ENCODE results near the gene H1-8. TPM values are rescaled to one million over a fixed set of nuclear protein-coding genes. Genes with fewer than 3 reads are reported as not detected.
A peak's percentile ranks its signal among the peaks of the same experiment; 100 is the strongest.
"Not testable (repeated sequence)": the region's sequence is repeated elsewhere in the genome, so short reads cannot be mapped to it uniquely, and the experiment has no call there.

The H1-8 gene, protein sequence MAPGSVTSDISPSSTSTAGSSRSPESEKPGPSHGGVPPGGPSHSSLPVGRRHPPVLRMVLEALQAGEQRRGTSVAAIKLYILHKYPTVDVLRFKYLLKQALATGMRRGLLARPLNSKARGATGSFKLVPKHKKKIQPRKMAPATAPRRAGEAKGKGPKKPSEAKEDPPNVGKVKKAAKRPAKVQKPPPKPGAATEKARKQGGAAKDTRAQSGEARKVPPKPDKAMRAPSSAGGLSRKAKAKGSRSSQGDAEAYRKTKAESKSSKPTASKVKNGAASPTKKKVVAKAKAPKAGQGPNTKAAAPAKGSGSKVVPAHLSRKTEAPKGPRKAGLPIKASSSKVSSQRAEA
- total RNA-seq, result not detected in 2 replicates

DNA sequence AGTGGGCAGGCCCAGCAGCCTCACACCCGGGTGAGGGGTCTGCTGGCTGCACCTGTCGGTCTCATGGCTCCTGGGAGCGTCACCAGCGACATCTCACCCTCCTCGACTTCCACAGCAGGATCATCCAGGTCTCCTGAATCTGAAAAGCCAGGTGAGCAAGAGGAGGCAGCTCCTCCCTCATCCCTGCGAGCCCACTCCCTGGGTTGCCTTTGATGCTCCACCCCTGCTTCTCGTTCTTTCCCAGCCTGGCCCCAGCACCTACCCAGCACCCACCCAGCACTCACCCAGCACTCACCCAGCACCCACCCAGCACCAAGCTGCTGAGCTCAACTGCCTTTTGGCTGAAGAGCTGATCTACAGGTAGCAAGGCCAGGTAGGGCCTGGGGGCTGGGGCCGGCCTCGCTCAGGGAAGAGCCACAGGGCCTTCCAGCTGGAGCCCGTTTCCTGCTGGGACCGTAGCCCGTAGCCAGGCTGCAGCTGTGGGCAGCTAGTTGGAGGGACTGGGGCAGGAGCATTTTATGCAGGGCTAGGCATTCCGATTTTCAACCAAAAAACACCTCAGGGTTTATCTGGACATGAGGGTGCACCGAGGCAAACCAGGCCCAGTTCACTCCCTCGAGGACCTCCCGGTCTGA lies at the start of gene H1-8:
TSS of gene H1-8 (plus strand) at position 20 of the 635 bp plus-strand sequence. CDS start at position 64, 44 bp downstream.
- DNase-seq (ENCODE audit: low read depth in 2 of 2), result no peak

DNA sequence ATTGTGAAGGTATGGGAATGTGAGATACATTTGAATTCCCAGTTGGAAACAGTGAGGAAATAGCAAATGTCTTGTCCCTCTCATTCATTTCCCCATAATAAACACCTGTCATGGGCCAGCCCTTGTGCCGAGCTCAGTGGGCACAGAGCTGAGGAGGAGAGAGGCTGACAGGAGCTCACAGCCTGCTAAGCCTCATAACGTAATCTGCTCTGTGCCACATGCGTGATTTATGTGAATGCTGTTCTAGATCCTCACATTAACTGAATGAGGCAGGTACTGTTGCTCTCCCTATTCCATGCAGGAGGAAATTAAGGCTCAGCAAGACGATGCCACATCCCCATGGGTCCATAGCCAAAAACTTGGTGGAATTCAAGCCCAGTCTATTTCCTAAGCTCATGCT lies 49.8 kb upstream of the H1-8 start:
- no peak for DNase-seq (ENCODE audit: low read depth in 2 of 2)

DNA sequence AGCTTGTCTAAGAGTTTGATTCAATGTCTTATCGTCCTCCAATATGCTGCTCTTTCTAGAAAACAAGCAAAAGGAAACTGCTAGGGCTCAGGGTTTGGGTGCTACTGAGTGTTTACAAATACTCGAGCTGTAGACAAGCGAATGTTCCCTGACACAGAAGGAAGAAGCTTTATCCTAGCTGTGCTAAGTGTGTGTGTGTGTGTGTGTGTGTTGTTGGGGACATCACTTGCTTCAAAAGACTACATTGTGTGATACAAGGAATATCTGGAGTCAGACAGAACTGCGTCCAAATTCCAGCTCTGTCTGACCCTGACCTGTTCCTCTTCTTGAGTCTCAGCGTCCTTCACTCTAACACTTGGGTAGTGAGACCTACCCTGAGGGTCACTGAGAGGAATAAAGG lies 48.5 kb upstream of the H1-8 start:
- peak in 1 of 2 donors; percentile 33 for DNase-seq (ENCODE audit: low read depth in 2 of 2)

DNA sequence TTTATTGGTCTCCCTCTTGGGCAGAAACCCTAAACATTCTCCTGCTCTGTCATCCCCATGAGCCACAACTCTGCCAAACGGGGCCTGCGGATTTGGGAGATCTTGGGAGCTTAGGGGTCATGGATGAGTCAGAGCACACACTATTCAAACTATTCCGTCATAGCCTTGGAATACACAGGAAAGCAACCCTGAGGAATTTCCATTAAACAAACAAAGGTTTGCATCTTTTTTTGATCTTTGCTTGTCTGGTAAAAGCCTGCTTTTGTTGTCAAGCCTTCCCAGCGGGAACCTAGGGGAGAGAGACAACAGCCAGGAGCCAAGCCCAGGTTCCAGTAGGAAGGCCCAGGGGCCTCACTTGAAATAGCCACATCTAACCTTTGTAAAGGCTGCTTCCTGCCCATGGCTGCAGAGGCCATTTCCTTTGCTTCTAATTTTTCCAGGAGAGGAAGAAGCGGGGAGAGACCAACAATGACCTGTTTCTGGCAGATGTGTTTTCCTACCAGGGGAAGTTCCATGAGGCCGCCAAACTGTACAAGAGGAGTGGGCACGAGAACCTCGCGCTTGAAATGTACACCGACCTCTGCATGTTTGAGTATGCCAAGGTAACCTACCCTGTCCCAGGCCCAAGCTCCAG lies 47.9 kb upstream of the H1-8 start:
- DNase-seq (ENCODE audit: low read depth in 2 of 2), result peak; percentile 85 to 87

DNA sequence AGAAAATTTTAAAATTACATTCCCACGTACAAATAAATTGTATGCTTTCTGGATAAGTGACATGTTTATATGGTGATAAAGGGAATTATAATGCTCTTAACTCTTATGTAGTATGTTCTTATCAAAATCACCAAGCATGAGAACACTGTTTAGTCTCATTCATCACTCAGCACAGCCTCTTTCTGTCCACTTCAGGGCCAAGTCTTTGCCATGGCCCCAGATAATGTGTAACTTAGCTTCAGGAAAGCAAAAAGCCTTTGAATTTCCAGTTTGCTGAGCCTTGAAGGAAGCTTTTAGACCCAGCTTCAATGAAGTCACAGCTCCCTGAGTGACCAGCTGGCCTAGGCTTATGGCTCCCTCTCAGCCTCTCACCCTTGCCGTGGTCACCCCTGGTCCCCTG lies 45.1 kb upstream of the H1-8 start:
- not testable (repeated sequence) for DNase-seq (ENCODE audit: low read depth in 2 of 2)

DNA sequence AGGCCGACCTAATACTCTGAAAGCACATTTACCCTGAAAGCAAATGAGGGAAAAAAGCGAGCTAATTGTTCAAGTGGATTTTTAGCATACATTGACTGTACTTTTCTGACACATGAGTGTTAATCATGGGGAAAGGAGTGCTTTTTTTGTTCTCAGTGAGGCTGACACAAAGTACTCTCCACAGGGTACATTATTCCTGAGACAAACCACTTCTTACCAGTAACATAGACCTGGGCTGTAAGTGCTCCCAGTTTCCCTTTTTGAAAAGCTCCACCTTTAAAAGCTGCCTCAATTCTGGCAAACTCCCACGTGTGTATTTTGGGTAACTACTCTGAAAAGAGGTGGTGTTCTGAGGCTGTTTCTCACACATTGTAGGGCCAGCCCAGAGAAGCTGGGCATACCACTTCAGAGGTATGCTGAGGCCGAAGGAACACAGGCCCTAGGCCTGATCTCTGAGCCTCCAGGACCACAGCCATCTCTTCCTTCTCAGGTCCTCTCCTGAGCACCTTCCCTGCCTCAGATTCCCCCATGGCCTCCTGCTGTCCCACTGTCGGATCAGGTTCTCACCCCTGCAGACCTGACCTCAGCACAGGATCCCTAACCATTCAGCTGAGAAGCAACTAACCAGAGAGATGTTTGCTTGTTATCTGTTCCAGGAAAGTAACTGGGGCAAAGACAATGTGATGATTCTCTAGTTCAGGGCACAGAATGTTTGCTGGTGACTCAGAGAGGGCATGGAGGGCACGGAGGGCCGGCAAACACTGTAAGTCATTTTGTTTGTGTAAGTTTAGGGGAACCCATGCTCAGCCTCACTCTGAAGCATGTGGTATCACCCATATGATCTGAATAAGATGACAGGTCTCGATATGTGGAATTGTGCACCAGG lies 44.1 kb upstream of the H1-8 start:
- DNase-seq (ENCODE audit: low read depth in 2 of 2), result not testable (repeated sequence)

DNA sequence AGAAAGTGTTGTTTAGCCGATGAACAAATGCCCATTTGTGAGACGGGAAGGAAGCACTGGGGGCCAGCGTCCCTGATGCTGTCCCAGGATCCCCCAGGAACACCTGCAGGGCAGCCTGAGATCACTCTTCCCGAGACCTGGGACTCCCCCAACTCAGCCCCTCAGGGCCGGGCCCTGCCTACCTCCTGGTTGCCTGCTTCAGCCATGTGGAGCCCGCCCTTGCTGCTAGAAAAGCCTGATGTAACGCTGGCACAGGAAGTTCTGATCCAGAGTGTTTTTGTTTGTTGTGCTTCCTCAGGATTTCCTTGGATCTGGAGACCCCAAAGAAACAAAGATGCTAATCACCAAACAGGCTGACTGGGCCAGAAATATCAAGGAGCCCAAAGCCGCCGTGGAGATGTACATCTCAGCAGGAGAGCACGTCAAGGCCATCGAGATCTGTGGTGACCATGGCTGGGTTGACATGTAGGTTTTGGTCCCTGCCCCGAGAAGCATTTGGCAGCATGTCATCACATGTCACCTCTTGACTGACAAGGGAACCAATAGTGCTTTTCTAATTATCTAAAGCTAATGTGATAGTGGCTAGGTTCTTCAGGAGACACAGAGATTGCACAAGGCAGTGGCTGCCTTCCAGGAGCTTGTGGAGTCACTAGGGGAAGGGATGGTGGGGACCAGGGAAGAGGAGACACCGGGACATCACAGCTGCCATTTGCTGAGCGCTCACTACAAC lies 43.2 kb upstream of the H1-8 start:
- peak; percentile 13 to 83 for DNase-seq (ENCODE audit: low read depth in 2 of 2)

DNA sequence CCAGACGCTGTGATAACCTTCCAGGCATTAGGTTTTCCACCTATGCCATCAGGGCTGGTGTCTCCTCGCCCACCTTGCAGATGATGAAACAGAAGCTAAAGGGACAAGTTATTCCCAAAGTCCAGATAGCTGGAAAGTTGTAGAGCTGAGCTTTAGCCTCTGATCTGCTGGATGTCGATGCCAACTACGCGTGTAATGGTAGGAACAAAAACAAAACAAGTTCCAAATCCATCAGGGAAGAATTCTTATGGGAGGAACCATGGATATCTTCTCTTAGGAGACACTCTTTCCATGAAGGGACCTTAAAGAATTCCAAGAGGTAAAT lies 42.7 kb upstream of the H1-8 start:
- no peak for DNase-seq (ENCODE audit: low read depth in 2 of 2)

DNA sequence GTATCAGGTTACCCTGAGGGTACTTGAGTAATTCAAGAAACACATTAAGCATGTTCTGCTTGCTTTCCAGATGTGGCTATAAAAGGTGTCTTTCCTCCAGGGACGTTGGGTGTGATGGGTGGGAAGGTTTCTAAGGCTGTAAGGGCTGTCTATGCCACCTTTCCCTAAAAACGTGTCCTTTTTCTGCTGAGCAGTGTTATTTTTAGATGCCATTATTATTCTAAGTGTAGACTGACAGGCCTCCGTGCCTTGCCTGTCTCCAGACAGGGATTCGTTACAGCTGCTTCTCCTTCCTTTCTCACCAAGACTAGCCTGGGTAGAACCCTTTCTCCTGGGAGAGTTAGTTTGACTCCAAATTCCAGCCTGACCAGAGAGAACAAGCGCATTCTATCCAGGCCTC lies 41.3 kb upstream of the H1-8 start:
- no peak for DNase-seq (ENCODE audit: low read depth in 2 of 2)

DNA sequence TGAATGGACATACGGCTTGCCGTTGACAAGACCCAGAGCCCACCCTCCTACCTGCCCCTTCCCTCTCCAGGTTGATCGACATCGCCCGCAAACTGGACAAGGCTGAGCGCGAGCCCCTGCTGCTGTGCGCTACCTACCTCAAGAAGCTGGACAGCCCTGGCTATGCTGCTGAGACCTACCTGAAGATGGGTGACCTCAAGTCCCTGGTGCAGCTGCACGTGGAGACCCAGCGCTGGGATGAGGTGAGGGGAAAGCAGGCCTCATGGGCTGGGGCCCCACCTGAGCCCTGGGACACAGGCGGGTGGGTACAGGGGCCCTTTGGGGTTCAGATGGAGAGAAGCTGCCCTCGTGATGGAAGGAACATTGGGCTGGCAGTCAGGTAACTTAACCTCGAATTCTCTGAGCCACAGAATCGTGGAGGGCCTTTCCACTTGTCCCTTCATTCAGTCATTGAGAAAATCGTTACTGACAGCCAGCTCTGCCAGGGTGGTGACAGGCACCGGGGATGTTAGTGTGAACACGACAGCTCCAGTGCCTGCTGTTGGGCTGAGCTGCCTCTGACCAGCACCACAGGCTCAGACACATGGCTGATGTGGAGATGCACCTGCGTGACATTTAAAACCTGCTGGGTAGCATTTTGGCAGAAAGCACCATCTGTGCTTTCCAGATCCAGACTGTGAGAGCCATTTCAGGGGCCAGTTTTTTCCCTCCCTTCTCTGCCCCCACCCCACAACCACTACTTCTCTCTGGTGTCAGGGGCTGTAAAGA lies 40.1 kb upstream of the H1-8 start:
- DNase-seq (ENCODE audit: low read depth in 2 of 2), result no peak

DNA sequence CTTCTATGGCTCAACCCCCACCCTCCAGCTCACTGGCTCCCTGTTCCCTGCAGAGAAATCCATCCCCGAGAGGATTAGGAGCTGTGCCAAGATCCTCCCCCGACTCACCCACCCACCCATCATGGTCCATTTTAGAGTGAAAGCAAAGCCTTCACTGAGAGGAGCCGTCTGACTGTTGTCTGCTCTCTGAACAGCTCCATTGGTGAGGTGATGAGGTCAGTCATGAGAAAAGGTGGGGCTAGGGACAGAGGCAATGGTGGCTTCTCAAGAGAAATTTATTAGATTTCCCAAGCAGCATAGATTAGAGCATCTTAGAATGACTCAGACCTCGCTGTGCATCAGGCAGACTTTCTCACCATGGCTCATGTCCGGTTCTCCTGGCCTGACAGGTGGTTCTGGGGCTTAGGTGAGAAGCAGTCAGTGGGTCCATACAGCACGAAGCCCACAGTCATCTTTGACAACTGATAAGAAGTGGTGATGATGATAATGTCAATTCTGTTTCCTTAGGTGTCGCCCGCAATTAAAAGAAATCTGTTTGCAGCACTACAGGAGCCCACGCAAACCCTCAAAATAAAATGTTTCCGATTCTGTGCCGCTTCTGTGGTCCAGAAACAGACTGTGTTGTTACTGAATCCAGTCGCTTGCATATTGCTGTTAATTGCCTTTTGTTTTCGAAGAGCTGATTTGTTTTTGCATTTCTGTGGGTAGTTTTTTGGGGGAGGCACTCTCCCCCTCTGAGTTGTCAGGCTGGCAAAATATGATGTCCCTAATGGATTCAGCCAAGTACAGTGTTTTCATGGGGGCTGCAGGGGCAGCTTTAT lies 39.3 kb upstream of the H1-8 start:
- peak in 1 of 2 donors; percentile 23 for DNase-seq (ENCODE audit: low read depth in 2 of 2)

DNA sequence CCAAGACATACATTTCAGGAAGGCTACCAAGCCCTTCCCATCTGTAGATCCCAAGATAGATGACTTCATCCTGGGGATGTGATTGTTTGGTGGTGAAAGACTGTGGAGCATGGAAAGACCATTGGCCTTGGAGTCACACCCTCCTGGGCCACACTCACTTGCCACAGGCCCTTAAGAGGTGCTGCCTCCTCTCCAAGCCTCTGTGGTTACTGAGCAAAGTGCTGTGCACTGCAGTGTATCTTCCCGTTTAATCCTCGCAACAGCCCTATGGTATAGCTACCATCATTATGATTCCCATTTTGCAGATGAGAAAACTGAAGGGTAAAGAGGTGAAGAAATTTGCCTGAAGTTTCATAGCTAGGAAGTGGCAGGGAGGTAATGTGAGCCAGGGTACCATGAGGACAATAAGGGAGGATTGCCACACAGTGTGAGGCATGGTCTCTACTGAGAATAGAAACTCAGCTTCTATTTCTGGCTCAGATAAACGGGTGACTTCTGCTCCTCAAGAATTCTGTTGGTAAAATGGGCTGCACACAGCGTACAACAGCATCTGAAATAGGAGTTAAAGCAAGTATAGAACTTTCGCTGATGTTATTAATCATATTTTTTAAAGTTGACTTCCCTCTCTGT lies 38.4 kb upstream of the H1-8 start:
- DNase-seq (ENCODE audit: low read depth in 2 of 2), result no peak

DNA sequence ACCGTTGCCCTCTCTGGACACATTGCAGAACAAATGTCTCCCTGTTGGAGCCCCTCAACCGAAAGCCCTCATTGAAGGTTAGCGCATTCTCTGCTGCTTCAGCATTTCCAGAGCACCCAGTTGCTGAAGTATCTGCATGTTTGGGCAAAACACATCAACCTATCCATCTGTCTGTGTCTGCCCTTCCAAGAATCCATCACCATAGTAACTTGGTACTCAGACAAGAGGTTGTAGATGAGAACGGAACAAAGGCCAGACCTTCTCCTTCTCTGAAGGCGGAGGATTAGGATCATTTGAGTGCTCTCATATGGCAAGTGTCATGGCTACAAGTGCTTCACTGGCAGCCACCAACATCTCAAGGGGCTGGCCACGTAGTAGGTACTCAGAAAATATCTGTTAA lies 37.6 kb upstream of the H1-8 start:
- DNase-seq (ENCODE audit: low read depth in 2 of 2), result no peak

DNA sequence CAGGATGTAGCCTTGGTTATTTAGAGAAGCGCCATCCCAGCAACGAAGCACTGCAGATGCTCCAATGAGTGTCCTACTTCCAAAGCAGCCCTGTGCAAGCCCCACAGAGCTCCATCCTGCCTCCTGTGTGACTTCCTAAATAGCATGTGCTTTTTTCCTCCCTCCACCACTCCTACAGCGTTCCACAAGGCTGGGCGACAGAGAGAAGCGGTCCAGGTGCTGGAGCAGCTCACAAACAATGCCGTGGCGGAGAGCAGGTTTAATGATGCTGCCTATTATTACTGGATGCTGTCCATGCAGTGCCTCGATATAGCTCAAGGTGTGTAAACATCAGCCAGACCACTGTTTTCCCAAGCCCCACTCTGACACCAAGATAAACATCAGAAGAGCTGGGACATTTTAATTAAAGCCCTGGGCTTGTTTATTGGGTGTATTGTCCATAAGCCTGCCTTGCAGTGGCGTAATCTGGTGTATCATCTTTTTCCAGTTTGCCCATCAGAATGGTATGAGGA lies 36.7 kb upstream of the H1-8 start:
- peak in 1 of 2 donors; percentile 86 for DNase-seq (ENCODE audit: low read depth in 2 of 2)

DNA sequence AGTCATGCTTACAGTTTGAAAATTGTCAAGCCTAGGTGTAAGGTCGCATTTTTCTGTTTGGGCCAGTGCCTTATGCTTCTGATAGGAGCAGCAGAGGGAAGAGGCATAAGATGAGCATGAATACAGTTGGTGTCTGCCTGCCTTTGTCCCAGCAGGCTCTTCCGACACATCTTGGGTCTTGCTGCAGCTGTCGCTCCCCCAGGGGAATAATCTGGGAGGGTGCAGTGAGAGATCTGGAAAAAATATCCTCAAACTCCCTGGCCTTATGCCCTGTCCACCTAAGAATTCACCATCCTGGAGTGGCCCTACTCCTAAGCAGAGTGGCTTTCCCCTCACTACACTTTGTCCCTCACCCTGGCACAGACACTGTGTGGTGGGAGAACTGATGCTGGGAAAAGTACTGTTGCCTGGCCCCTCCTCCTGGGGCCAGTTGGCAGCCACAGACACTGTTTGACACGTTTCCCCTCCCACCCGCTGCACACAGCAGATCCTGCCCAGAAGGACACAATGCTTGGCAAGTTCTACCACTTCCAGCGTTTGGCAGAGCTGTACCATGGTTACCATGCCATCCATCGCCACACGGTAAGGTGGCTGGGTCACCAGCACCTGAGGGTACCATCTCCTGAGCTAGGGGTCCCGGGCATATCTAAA lies 35.7 kb upstream of the H1-8 start:
- peak; percentile 24 to 94 for DNase-seq (ENCODE audit: low read depth in 2 of 2)

DNA sequence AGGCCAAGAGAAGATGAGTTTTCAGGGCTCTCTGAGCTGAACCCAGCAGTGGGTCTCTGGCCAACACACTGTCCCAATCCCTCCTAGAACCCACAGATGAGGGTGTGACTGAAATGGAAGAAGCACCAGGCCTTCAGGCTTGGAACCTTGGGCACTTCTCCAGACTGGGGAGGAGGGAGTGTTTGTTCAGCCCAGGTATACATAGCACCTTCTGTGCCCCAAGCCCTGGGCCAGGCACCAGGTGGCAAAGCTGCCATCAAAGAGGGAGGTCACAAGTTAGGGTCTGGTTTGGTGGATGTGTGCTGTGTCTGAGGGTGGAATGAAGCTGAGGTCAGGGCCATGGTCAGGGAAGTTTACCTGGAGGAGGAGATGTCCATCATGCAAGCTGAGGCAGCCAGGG lies 30.4 kb upstream of the H1-8 start:
- DNase-seq (ENCODE audit: low read depth in 2 of 2), result no peak

DNA sequence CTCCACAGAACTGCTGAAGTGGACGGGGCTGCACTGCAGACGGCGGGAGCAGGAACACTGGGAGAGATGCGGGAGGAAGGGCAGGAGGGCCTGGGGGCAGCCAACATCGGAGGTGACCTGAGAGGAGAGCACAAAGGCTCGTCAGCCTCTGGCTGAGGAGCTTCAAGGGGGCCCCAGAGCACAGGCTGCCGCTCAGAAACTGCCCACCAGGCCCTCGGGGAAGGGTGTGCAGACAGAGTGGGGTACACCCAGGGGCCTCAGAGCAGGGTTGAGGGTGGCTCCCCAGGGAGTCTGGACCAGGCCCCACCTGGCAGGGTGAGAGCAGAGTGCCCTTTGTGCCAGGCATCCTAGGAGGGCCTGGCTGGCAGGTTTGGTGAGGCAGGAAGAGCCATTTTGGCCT lies 29.3 kb upstream of the H1-8 start:
- DNase-seq (ENCODE audit: low read depth in 2 of 2), result no peak

DNA sequence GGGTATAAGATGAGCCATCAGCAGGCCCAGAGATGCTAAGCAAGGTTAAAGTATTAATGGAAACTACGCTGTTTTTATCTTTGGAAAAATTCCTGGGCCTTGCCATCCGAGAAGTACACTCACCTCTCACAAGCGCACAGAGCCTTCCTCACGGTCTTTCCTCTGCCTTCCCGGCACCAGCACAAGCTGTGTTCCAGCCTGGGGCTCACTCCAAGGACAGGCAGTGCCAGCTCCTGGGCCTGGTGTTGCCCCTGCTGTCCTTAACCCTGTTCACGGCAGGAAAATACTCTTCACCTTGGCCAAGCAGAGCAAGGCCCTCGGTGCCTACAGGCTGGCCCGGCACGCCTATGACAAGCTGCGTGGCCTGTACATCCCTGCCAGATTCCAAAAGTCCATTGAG lies 28.9 kb upstream of the H1-8 start:
- no peak for DNase-seq (ENCODE audit: low read depth in 2 of 2)
